ENCODE measurements around the gene BRME1.
A peak's percentile ranks its signal among the peaks of the same experiment; 100 is the strongest.
"Not testable (repeated sequence)": the region's sequence is repeated elsewhere in the genome, so short reads cannot be mapped to it uniquely, and the experiment has no call there.

BRME1 gene

DNA sequence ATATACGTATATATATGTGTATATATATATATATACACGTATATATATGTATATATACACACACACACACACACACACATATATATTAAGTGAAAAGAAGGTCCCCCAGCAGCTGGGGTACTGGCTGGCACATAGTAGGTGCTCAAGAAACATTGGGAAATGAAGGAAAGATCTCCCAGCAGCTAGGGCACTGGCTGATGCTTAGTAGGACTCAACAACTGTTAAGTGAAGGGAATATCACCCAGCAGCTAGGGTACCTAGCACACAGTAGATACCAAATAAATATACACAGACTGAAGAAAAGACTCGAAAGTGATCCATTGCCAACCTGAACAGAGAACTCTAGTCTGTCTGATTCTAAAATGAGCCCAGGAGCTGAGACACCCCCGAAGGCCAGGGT is 20.1 kb upstream of the BRME1 start:
- DNase-seq (ENCODE audit: low spot score), result no peak

DNA sequence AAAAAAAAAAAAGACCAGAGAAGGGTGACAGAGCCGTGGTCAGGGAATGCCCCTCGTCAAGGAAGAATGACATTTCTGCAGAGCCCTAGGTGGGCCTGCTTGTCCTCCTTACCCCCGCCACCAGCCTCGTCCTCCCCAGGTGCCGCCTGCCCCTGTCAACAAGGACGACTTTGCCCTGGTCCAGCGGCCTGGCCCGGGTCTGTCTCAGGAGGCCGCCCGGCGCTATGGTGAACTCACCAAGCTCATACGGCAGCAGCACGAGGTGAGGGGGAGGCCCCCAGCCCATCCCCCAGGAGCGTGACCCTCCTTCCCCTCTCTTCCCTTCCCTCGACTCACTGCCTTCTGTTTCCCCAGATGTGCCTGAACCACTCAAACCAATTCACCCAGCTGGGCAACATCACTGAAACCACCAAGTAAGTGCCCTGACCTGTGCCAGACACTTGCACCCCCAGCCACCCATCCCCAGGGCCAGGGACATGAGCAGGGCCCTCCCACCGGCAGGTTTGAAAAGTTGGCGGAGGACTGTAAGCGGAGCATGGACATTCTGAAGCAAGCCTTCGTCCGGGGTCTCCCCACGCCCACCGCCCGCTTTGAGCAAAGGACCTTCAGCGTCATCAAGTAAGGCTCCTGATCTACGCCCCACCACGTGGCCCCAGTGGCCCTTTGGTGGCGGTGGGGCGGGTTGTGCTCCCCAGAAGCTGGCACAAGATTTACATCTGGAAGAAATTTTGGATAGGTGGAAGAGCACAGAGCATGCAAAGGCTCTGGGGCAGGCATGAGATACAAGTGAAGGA is 17.5 kb upstream of the BRME1 start:
- DNase-seq (ENCODE audit: low spot score), result no peak

DNA sequence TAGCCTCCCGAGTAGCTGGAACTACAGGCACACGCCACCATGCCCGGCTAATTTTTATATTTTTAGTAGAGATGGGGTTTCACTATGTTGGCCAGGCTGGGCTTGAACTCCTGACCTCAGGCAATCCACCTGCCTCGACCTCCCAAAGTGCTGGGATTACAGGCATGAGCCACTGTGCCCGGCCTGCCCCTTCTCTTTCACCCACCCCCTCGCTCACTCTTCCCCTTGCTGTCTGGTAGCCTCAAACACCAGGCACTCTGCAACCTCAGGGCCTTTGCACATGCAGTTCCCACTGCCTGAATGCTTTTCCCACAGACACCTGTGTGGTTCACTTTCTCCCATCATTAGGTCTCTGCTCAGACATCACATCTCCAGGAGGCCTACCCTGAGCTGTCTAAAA is 16.2 kb upstream of the BRME1 start:
- DNase-seq (ENCODE audit: low spot score), result not testable (repeated sequence)

DNA sequence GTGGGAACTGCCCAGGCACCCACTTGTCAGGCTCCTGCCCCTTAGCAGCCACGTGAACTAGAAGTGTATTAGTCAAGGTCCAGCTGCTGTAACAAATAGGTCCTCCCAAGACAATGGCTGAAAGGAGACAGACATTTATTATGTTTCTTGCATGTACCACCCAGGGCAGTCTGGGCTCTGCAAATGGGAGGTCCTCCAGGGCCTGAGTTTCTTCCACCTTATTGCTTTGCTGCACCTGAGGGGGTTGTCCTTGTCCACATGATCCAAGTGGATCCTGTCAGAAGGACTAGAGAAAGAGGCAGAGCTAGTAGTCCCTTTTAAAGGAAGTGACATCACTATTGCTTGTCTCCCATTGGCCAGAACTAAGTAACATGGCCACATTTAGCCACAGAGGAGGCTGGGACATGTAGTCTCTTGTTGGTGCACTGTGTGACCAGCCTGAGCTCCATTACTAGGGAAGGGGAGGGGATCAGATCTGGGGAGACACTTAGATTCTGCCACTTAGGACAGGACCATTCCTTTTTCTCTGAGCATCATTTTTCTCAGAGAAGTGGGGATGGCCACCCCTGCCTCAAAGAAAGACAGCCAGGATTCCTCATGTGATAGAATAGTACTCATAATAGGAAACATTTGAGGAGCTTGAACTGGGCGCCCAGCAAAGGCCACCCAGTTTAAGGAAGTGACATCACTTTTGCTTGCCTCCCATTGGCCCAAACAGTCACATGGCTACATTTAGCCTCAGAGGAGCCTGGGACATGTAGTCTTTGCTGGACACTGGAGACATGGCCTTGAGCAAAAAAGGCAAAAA is 15.2 kb upstream of the BRME1 start:
- no peak for DNase-seq (ENCODE audit: low spot score)

DNA sequence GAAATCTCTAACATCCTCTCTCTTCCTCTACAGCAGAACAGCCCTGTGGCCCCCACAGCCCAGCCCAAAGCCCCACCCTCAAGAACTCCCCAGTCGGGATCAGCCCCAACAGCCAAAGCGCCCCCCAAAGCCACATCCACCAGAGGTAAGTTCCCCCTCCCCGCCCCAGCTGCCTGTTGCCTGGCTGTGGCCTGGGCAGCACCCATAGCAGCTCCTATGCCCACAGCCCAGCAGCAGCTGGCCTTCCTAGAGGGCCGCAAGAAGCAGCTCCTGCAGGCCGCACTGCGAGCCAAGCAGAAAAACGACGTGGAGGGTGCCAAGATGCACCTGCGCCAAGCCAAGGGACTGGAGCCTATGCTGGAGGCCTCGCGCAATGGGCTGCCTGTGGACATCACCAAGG is 14.6 kb upstream of the BRME1 start:
- DNase-seq (ENCODE audit: low spot score), result no peak

DNA sequence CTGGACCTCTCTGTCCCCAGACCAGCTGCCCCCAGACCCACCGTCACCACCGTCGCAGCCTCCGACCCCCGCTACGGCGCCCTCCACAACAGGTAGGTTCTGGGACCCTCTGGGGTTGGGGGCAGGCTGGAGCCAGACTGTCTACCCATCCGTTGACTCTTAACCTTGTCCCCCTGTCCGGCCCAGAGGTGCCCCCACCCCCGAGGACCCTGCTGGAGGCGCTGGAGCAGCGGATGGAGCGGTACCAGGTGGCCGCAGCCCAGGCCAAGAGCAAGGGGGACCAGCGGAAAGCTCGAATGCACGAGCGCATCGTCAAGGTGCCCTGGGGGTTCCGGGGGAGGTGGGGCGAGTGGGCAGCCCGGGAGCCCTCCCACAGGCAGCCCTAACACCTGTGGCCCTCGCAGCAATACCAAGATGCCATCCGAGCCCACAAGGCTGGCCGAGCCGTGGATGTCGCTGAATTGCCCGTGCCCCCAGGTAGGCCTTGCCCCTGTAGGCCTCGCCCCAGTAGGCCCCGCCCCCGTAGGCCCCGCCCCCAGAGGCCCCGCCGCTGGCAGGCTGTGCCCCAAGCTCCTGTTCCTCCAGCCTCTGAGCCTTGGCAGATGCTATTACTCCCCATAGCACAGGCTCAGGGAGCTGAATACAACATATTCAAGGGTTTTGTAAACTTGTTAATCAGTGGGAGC is 13.0 kb upstream of the BRME1 start:
- no peak for DNase-seq (ENCODE audit: low spot score)

DNA sequence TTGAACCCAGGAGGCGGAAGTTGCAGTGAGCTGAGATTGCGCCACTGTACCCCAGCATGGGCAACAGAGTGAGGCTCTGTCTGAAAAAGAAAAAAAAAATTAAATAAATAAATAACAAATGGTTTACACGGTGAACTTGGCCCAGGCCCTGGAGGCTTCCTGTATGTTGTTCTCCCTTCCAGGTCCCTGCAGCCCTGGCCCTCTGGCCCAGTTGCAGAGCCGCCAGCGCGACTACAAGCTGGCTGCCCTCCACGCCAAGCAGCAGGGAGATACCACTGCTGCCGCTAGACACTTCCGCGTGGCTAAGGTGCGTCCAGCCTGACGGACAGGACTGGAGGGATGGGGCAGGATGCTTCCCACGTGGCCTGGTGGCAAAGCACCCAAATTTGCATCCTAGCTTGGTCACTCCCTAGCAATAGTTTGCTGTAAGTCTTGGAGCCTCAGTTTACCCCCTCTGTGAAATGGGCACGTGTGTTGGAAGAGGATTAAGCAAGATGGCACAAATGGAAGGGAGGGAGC is 12.0 kb upstream of the BRME1 start:
- no peak for DNase-seq (ENCODE audit: low spot score)

DNA sequence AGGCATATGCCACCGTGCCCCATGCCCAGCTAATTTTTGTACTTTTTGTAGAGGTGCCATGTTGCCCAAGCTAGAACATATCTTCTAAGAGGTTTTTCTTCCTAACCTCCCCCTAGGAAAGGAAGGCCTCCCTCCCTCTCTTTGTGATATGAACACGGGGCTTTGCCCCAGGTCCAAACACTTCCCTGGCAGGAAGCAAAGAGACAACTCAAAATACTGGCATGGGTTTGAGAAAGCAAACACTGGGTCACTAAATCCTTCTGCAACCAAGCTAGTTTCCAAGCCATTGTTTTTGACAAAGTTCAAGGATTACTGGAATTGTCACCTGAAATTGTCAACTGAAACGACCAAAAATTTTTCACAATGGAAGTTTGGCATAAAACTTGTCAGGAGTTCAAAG is 8.9 kb upstream of the BRME1 start:
- no peak for DNase-seq (ENCODE audit: low spot score)

DNA sequence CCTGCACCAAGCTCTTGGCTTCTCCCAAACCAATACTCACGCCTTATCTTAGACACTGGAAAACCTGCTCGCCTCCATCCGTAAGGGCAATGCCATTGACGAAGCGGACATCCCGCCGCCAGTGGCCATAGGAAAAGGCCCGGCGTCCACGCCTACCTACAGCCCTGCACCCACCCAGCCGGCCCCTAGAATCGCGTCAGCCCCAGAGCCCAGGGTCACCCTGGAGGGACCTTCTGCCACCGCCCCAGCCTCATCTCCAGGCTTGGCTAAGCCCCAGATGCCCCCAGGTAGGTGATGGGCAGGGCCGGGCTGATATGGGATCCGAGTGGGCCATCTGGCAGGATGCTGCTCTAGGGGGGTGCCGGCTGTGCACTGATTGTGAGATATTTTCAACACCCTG is 7.4 kb upstream of the BRME1 start:
- no peak for DNase-seq (ENCODE audit: low spot score)

DNA sequence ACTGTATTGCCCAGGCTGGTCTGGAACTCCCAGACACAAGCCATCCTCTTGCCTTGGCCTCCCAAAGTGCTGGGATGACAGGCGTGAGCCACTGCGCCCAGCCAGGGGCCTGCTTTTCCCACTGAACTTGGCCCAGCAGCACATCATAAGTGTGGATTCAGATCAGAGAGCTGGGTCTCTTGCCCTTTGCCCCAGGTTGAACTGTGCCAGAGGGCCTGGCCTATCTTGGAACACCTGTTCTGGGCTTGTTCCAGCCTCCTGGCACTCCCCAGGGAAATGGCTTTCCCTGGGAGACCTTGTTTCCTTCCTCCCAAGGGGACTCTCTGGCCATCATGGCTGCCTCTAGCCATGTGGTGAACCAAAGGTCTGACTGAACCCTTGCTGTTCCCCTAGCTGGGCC is 3.5 kb upstream of the BRME1 start:
- DNase-seq (ENCODE audit: low spot score), result no peak

DNA sequence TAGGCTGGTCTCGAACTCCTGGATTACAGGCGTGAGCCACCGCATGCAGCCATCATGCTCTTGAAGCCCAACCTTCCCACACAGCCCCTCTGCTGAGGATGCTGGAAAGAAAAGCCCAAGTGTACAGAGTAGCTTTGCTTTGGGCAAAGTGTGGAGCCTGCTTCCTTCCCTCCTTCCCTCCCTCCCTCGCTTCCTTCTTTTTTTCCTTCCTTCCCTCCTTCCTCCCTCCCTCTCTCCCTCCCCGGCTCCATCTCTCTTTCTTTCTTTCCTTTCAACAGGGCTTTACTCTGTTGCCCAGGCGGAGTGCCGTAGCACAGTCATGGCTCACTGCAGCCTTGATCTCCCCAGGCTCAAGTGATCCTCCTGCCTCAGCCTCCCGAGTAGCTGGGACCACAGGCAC is 2.8 kb upstream of the BRME1 start:
- no peak for DNase-seq (ENCODE audit: low spot score)

DNA sequence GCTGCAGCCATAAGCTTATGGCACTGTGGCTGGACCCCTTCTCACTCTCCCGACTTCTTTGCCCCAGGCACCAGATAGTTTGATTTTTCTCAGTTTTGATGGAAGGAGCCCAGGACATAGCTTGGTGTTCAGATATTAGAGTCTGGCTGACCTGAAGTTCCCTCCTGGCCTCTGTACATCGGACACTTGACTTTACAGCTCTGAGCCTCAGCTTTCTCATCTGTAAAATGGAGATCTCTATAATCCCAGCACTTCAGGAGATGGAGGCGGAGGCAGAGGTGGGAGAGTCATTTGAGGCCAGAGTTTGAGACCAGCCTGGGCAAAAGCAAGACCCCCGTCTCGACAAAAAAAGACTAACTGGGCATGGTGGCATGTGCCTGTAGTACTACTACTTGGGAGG is 993 bp upstream of the BRME1 start:
- no peak for DNase-seq (ENCODE audit: low spot score)

DNA sequence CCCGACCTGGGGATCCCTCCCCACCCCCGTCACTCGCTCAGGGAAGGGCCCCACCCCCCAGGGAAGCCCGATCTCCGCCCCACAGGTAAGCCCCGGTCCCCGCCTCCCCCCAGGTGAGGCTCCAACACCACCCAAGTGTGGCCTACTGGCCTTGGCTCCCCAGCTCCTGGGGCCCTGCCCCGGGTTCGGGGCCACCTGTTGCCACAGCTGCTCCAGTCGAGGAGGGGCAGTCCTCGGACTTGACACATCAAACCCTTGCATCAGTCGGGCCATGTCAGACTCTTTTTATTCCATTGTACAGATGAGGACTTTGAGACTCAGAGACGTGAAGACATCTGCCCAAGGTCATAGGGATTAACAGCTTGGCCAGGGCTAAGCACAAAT is 596 bp upstream of the BRME1 start:
- no peak for DNase-seq (ENCODE audit: low spot score)

DNA sequence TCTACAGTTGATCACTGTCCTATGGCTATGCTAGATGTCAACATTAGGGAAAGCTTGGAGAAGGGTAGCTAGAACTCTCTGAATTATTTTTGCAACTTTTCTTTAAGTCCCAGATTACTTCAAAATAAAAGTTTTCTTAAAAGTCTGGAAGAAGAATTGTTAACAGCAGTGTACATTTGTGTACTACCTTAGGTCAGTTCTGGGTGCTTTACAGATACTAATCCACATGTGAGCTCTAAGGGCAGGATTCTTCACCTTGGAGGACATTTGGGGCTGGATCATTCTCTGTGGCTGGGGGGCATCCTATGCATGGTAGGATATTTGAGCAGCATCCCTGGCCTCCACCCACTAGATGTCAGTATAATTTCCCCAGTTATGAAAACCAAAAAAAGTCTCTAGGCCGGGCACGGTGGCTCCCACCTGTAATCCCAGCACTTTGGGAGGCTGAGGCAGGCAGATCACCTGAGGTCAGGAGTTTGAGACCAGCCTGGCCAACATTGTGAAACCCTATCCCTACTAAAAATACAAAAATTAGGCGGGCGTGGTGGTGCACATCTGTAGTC is 2.8 kb downstream of the BRME1 start:
- DNase-seq (ENCODE audit: low spot score), result peak; percentile 44

DNA sequence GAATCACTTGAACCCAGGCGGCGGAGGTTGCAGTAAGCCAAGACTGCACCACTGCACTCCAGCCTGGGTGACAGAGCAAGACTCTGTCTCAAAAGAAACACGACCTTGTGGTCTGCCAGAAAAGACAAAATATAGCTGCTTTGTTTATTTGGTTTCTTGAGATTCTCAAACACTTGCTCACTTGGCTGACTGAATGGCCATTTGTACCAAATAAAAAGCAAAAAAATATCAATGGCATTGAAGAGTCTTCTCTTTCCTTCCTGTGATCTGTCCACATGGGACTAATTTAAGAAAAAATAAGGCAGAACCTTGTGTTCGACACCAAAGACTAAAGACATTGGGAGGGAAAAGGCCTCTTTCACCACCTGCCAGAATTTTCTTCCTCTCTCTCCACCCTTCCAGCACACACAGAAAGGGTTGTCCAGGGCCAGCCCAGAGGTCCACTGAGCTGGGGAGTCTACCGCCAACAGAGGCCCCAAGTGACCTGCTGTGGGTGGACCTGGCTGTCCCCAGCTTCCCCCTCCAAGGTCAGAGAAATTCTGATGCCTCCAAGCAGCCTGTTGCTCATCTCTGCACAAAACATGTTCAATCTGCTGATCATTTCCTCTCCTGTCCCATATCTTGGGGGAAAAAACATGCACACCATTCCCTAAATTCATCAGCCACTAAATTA is 5.9 kb downstream of the BRME1 start:
- DNase-seq (ENCODE audit: low spot score), result no peak

DNA sequence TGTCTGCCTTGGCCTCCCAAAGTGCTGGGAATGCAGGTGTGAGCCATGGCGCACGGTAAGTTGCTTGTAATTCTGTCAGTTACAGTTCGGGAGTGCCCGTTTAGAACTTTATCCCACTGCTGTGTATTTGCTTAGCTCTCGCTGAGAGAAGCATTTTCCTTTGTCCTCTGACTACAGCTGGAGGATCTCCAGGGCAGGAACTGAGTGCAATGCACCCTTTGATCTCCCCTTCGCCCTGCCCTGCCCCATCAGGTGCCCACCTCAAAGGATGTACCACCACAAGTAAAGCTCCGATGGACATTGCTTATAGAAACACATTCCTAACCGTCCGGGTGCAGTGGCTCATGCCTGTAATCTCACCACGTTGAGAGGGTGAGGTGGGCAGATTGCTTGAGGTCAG is 6.5 kb downstream of the BRME1 start:
- no peak for DNase-seq (ENCODE audit: low spot score)

DNA sequence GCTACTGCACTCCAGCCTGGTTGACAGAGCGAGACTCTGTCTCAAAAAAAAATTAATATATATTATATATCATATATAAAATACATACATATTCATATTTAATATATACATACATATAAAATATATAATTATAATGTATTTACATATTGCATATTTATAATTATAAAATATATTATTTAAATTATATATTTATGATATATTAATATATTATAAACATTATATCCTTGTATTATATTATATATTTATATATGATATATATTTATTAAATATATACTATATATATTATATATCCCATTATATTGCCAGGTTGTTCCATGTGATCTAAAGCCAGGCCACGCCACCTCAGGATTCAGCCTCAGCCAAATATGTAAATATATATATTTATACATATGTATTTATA is 9.7 kb downstream of the BRME1 start:
- no peak for DNase-seq (ENCODE audit: low spot score)

DNA sequence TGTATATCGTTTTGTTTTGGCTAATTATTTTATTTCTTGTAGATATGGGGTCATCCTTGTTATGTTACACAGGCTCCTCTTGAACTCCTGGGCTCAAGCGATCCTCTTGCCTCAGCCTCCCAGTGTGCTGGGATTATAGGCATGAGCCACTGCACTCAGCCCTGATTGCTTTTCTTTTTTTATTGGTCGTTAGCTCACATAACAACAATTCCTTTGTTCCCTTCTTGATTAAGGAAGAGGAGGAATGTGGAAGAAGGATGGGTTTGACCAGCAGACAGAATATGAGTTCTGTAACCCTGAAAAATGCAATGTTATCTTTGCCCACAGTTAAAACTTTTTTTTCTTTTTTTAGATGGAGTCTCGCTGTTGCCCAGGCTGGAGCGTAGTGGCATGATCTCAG is 11.4 kb downstream of the BRME1 start:
- no peak for DNase-seq (ENCODE audit: low spot score)

DNA sequence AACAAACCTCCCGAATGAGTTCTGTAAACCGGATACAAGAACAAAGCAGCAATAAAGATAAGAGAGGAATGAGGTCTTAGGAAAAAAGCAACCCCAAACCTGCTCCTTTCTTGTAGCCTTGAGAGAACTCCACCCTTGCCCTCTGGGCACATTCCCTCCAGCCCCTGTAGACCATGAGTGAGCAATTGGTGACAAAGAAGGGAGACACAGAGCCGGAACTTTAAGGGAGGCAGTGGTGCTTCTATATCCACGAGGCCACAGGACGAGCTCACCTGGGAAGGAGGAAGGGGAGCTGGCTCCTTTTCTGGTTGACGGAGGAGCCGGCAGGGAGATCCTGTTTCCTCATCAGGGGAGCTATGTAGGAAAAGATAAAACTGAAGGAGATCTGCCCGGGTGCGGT is 13.0 kb downstream of the BRME1 start:
- DNase-seq (ENCODE audit: low spot score), result no peak

DNA sequence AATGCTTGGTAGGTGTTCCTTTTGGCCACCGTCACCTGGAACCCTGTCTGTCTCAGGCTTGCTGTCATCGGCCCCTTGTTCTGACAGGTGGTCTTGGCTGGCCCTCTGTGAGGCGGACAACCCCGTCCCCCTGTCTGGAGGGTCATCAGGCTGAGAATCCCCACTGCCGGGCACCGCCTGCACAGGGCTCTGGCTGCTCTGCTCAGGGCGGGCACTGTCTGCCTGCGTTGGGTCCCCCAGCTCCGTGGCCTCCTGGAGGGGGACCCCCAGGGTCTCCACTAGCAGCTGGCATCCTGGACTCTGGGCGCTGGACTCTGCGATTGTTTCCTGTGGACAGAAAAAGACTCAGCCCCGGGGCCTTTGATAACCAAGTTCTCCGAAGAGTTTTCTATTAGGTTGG is 15.8 kb downstream of the BRME1 start:
- no peak for DNase-seq (ENCODE audit: low spot score)

DNA sequence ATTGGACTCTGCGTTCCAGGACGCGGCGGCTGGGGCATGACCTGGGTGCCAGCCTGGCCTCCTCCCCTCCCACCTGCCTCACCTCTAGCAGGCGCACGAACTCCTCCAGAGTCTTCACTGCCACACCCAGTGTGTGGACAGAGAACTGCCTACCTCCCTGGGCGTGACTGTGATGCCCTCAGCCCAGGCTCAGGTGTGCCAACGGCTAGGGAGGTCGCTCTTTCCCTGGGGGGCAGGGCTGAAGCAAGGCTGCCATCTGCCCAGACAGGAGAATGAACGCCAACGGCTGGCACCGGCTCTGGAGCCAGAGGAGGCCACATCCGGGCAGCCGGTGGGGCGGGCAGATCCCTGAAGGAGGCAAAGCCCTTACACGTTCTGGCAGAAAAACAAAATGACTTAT is 17.6 kb downstream of the BRME1 start:
- DNase-seq (ENCODE audit: low spot score), result no peak

DNA sequence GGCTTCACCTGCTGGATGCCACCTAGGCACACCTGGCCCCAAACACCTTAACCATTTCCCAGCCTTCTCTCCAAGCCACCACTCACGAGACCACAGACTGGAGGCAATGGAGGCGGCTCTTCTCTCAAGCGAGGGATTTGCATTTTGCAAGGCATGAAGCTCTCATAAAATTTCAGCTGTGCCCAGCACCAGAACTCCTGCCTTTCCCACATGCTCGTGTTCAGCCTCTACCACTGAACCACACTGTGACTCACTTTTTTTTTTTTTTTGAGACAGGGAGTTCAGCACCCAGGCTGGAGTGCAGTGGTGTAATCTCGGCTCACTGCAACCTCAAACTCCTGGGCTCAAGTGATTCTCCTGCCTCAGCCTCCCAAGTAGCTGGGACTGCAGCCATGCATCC is 18.4 kb downstream of the BRME1 start:
- DNase-seq (ENCODE audit: low spot score), result no peak
